AG09309 (cell line): ENCODE data around the gene FKBP4.

Experiments used
- DNase-seq: peaks from one replicate; pipeline ENCODE4 v3.0.0-alpha.2; 2010; ENCODE audit warnings: low read depth
- H3K4me3 ChIP-seq: 2 replicates; pipeline ENCODE4 v1.5.1; 2011; ENCODE audit warnings: mild to moderate bottlenecking, low read depth, low read length, moderate library complexity; ENCODE audit not compliant: control insufficient read depth
- TF ChIP-seq, protein P1 (sequence below): IDR thresholded peaks from 2 replicates; pipeline ENCODE4 v1.5.1; 2011; ENCODE audit warnings: mild to moderate bottlenecking, low read depth, low read length, inconsistent platforms; ENCODE audit not compliant: insufficient read depth, control insufficient read depth; ENCODE audit errors: missing control alignments

FKBP4 gene

DNA sequence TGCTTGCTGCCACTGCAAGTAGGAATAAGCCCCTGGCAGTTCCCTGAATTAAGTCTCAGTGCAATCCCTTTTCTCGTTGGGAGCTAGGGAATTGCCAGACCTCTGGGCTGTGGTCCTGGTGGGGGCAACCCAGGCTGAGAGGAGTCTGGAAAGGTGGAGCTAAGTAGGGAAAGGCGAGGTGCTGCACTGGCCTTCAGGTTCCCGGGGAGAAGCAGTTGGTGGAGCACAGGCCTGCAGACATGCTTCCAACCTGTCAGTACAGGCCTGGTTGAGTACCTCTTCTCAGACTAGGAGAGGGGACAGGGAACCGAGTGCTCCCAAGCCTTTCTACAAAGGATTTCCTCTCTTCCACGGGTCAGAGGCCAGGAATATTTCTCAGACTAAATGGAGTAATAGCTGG, 38.6 kb downstream of the FKBP4 start:
- no peak for DNase-seq
- no peak overlapping the region for H3K4me3 ChIP-seq
- TF ChIP-seq, protein P1, sequence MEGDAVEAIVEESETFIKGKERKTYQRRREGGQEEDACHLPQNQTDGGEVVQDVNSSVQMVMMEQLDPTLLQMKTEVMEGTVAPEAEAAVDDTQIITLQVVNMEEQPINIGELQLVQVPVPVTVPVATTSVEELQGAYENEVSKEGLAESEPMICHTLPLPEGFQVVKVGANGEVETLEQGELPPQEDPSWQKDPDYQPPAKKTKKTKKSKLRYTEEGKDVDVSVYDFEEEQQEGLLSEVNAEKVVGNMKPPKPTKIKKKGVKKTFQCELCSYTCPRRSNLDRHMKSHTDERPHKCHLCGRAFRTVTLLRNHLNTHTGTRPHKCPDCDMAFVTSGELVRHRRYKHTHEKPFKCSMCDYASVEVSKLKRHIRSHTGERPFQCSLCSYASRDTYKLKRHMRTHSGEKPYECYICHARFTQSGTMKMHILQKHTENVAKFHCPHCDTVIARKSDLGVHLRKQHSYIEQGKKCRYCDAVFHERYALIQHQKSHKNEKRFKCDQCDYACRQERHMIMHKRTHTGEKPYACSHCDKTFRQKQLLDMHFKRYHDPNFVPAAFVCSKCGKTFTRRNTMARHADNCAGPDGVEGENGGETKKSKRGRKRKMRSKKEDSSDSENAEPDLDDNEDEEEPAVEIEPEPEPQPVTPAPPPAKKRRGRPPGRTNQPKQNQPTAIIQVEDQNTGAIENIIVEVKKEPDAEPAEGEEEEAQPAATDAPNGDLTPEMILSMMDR = no peak

DNA sequence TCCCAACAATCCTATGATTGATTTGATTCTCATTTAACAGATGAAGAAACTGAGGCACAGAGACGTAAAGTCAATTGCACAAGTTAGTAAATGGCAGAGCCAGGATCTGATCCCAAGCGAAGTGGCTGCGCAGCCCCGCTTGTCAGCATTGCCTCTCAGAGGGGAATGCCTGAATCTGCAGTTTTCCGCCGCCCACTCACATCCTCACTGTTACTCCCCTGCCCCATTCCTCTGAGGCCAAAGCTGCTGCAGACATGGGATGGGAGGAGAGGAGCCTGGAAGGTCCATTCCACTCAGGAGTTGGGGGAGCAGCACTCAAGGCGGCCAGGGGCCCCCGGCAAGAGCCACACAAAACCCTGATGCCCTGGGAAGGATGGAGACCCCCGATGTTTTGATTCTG, 39.0 kb downstream of the FKBP4 start:
- no peak for DNase-seq
- TF ChIP-seq, protein P1 = no peak
- no peak overlapping the region for H3K4me3 ChIP-seq

DNA sequence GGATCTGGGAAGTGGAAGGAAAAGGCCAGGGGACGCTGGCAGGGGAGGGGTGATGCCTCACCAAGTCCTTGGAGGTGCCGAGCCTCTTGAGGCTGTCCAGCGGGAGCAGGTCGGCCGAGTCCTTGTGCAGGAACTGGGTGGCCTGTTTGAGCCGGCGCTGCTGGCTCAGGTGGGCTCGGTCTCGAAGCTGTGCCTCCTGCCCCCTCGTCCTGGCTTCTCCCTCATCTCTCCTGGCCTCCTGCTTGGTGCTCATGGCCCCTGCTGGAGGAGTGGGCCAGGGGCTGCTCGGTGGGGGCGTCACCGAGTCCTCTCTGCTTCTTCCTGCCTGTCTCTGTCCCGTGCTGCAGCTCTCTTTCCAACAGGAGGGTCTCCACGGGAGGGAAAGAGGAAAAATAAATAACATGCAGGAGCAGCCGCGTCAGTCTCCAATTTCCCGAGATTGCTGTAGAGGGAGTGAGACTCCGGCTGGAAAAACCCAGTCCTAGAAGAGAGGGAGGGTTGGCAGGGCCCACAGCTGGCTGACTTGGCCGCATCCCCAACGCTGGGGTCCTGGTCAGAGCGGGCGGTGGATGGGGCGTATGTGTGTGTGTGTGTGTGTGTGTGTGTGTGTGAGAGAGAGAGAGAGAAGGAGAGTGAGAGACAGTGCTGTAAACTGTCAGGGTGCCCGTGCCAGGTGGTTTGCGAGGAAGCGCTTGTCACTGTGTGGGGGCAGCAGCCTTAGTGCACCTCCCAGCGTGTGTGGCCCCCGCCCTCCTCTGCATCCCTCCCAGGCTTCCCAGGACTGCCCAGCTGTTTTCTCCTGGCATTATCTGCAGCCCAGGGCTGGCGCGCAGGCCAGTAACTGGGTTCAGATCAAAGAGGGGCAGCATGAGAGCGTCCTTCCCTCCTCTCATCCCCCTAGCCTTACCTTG, 40.1 kb downstream of the FKBP4 start, which contains the start of gene NRIP2:
Gene NRIP2 (minus strand): TSS at position 455 of the 911 bp plus-strand sequence. CDS start 52 bp downstream, at position 403.
- no peak within 1 kb of the TSS for H3K4me3 ChIP-seq
- TF ChIP-seq, protein P1 = peak; percentile 26
- no peak for DNase-seq

DNA sequence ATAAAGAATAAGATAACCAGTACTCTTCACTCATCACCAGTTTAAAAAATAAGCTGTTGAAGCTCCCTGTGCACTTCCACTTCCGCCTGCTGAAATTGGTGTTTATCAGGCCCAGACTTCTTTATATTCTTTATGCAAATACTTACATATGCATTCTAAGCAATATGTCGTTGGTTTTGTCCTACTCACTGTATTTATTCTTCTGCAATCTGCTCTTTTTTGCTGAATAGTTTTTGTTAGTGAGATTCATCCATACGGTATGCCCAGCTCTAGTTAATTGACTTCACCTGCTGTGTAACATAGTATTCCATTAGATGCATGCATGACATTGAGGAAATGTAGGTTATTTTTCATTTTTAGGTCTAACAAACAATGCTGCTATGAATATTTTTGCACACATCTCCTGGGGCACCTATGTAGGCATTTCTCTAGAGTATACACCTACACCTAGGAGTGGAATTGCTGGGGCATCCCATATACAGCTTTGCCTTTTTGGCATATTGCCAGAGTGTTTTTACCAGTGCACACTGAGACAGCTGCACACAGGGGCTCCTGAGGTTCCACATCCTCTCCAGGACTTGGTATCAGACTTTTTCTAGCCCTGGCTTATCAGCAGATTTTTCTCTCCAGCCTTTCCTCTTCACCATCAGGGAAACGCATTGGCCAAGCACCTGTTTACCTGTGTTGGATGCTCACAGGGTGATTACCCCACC, 41.1 kb downstream of the FKBP4 start:
- no peak for DNase-seq
- no peak overlapping the region for H3K4me3 ChIP-seq

DNA sequence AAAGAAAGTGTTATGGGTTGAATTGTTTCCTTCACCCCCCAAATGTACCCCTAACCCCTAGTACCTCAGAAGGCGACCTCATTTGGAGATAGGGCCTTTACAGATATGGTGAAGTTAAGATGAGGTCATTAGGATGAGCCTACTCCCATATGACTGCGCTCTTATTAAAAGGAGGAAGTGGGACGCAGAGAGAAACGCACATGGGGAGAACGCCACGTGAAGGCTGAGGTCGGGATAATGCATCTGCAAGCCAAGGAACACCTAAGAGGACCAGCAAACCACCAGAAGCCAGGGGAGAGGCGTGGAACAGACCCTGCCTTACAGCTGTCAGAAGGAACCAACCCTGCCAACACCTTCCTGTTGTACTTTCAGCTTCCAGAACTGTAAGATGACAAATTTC, 41.8 kb downstream of the FKBP4 start:
- TF ChIP-seq, protein P1 = no peak
- no peak overlapping the region for H3K4me3 ChIP-seq
- DNase-seq = no peak

More for the DNA sequence above, 41.1 kb downstream of the FKBP4 start:
- TF ChIP-seq, protein P1 = no peak

DNA sequence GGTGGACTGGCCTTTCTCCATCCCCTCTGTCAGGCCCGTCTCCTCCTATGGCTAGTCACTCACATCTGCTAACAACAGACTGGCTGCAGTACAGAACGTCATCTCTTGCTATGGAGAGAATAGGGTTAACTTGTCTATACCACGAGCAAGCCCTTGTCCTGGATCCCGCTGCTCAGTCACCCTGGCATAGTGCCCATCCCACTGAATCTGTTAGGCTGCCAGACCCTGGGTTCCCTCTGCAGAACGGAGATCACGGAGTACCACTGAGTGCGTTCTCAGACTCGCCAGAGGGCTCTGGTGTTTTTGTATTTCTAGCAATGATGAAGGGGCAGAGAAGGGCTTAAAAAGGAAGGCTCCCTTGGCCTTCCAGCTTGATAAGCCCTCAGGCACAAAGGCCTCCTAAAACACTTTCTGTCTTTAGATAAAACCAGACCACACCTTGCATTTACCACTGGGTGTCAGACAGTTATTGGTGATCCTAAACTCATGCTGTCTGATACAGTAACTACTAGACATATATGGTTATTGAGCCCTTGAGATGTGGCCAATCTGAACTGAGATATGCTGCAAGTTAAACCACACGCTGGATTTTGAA, 46.4 kb downstream of the FKBP4 start:
- DNase-seq = no peak
- H3K4me3 ChIP-seq = no peak overlapping the region
- TF ChIP-seq, protein P1 = no peak
